HEK293 (cell line): Measurements from ENCODE around the gene BTBD9.

Experiments
- CTCF ChIA-PET: fragments of 350-600 bp; formaldehyde crosslinking; extraction: SDS; loops from one replicate; lab custom pipeline; 2021; ENCODE audit warnings: antibody characterized with exemption; lab: Yijun Ruan, JAX
- POLR2A ChIA-PET: fragments of 300-600 bp; formaldehyde crosslinking; extraction: SDS; loops from one replicate; lab custom pipeline; 2020; ENCODE audit warnings: antibody characterized with exemption, inconsistent platforms; lab: Yijun Ruan, JAX
- H3K27ac ChIP-seq: fragments of 200-500 bp; sonication (Bioruptor generic); 2 replicates; pipeline ENCODE4 v1.5.1; 2014; ENCODE audit warnings: low read depth, low read length, control low read depth, inconsistent platforms; ENCODE audit errors: extremely low read depth
- H3K36me3 ChIP-seq, 2 experiments: fragments of 200-500 bp in 1 of 2; sonication (Bioruptor generic) in 1 of 2; 1 replicate in 1 of 2; 2 replicates in 1 of 2; pipeline ENCODE4 v1.5.1; 2014 to 2017; ENCODE audit warnings: inconsistent platforms in 2 of 2, low read length in 2 of 2; ENCODE audit not compliant: control insufficient read depth in 2 of 2, insufficient read depth in 1 of 2
- H3K4me1 ChIP-seq: fragments of 200-500 bp; sonication (Bioruptor generic); 2 replicates; pipeline ENCODE4 v1.5.1; 2014; ENCODE audit warnings: mild to moderate bottlenecking, low read length, inconsistent platforms; ENCODE audit not compliant: control insufficient read depth, insufficient read depth
- H3K4me3 ChIP-seq: 2 replicates; pipeline ENCODE4 v1.5.1; 2011; ENCODE audit warnings: low read depth, mild to moderate bottlenecking, control low read depth, low read length, moderate library complexity
- H3K9me3 ChIP-seq: fragments of 200-500 bp; sonication (Bioruptor generic); 2 replicates; pipeline ENCODE4 v1.5.1; 2014; ENCODE audit warnings: low read depth, low read length, inconsistent platforms; ENCODE audit not compliant: control insufficient read depth, insufficient read depth
- FEZF1 ChIP-seq: fragments of 450-650 bp; formaldehyde crosslinking; IDR thresholded peaks from 2 replicates; pipeline ENCODE4 v1.5.1; 2016; ENCODE audit warnings: missing biosample characterization, missing genetic modification characterization
- PRDM10 ChIP-seq: fragments of 450-650 bp; formaldehyde crosslinking; IDR thresholded peaks from 2 replicates; pipeline ENCODE4 v1.5.1; 2016; ENCODE audit warnings: missing biosample characterization, missing genetic modification characterization
- ZFP3 ChIP-seq: fragments of 450-650 bp; formaldehyde crosslinking; IDR thresholded peaks from 2 replicates; pipeline ENCODE4 v1.5.1; 2016; ENCODE audit warnings: low read depth, missing biosample characterization, missing genetic modification characterization
- ZFP37 ChIP-seq: fragments of 450-650 bp; formaldehyde crosslinking; IDR thresholded peaks from 2 replicates; pipeline ENCODE4 v1.5.1; 2016; ENCODE audit warnings: missing biosample characterization, missing genetic modification characterization
- ZNF26 ChIP-seq: fragments of 450-650 bp; formaldehyde crosslinking; IDR thresholded peaks from 2 replicates; pipeline ENCODE4 v1.5.1; 2016; ENCODE audit warnings: missing biosample characterization, missing genetic modification characterization
- ZNF449 ChIP-seq: fragments of 450-650 bp; formaldehyde crosslinking; IDR thresholded peaks from 2 replicates; pipeline ENCODE4 v1.5.1; 2017; ENCODE audit warnings: missing biosample characterization, mild to moderate bottlenecking, missing genetic modification characterization, moderate library complexity
- ZNF768 ChIP-seq: fragments of 450-650 bp; formaldehyde crosslinking; IDR thresholded peaks from 2 replicates; pipeline ENCODE4 v1.5.1; 2018; ENCODE audit warnings: missing biosample characterization, mild to moderate bottlenecking, missing genetic modification characterization
- TF ChIP-seq, protein P1 (sequence below): fragments of 450-650 bp; formaldehyde crosslinking; IDR thresholded peaks from 2 replicates; pipeline ENCODE4 v1.5.1; 2017; ENCODE audit warnings: missing biosample characterization, missing genetic modification characterization

BTBD9 gene

GRCh38 chr6:38244869-38245268, 394.9 kb downstream of the BTBD9 start (continued):
- TF ChIP-seq ZNF449 (tag by site-specific recombination) (no peak), ZNF26 (tag by site-specific recombination) (no peak)
- TF ChIP-seq, protein P1, sequence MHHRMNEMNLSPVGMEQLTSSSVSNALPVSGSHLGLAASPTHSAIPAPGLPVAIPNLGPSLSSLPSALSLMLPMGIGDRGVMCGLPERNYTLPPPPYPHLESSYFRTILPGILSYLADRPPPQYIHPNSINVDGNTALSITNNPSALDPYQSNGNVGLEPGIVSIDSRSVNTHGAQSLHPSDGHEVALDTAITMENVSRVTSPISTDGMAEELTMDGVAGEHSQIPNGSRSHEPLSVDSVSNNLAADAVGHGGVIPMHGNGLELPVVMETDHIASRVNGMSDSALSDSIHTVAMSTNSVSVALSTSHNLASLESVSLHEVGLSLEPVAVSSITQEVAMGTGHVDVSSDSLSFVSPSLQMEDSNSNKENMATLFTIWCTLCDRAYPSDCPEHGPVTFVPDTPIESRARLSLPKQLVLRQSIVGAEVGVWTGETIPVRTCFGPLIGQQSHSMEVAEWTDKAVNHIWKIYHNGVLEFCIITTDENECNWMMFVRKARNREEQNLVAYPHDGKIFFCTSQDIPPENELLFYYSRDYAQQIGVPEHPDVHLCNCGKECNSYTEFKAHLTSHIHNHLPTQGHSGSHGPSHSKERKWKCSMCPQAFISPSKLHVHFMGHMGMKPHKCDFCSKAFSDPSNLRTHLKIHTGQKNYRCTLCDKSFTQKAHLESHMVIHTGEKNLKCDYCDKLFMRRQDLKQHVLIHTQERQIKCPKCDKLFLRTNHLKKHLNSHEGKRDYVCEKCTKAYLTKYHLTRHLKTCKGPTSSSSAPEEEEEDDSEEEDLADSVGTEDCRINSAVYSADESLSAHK (tag by site-specific recombination), result no peak
- TF ChIP-seq, all 188 proteins: peak for 0

GRCh38 chr6:38241200-38241871, 398.4 kb downstream of the BTBD9 start:
- no peak overlapping the region for H3K27ac ChIP-seq
- H3K4me1 ChIP-seq, result no peaks in the 10 kb centered on the region
- no peak overlapping the region for H3K4me3 ChIP-seq
- no peak for TF ChIP-seq ZFP37 (tag by site-specific recombination)
- H3K9me3 ChIP-seq, result no peaks in the 10 kb centered on the region
- ChIA-PET POLR2A (no interaction called here), CTCF (no interaction called here)
- no peaks in the 10 kb centered on the region for H3K36me3 ChIP-seq

DNA sequence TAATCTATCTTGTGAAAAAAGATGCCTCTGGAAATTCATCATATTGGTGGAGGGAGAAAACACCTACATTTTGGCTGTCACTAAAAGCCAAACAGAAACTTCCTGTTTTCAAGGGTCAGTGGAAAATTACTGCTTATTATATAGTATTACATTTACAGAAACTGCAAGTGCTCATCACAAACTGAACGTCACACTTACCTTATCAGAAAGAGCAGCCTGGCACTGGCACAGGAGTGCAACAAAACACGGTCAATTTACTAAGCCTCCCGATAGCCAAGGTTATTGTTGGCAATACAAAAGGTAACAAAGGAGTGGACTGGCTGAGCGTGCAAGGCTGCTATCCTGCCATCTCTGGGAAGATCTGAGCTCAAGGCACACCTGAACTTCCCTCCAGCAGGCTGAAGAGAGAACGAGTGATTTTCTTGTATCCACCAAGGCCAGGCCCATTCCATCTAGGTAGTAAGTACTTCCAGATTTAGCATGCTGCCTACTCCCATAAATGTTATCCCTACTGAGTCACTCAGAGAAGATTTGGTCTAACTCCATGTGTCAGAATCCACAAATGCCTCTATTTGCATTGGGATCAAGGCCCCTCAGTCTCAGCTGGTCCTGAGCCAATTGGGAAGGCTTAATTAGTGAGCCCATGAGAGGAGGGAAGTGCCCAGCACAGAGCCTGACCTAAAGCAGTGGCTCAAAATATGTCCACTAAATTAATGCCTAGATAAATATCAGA, 399.8 kb downstream of the BTBD9 start:
- TF ChIP-seq FEZF1 (peak; percentile 22; the same call in 1 of the 2 replicates), ZNF768 (no peak), ZFP3 (tag by site-specific recombination) (no peak), PRDM10 (peak; percentile 14; the same call in 1 of the 2 replicates)
- Histone ChIP-seq H3K36me3 (no peaks in the 10 kb centered on the region), H3K4me3 (no peak overlapping the region), H3K9me3 (no peaks in the 10 kb centered on the region), H3K27ac (no peak overlapping the region), H3K4me1 (no peaks in the 10 kb centered on the region)
- ChIA-PET POLR2A (no interaction called here), CTCF (interaction anchor here (0.7 kb wide), 4 partner anchors 10 to 538 kb away, joined by 3 to 5 read pairs (median 3); no protein-coding TSS in a partner anchor)
